RWPE2 (cell line): Measurements from ENCODE around the gene COMMD4.

Experiments
- ATAC-seq: fragments of 200-7000 bp; cut with Tn5 transposase; 3 replicates; pipeline ENCODE4 v1.9.1; 2021; ENCODE audit warnings: low read depth
- DNase-seq: peaks from one replicate; pipeline ENCODE4 v3.0.0-alpha.2; 2020; ENCODE audit warnings: low spot score
- H3K27ac ChIP-seq: fragments of 450-650 bp; 2 replicates; pipeline ENCODE4 v1.5.1; 2017; ENCODE audit warnings: mild to moderate bottlenecking; ENCODE audit not compliant: poor library complexity, severe bottlenecking
- H3K27me3 ChIP-seq: fragments of 250-450 bp; sonication (Bioruptor Pico); 2 replicates; pipeline ENCODE4 v1.5.1; 2021; ENCODE audit warnings: mild to moderate bottlenecking, moderate library complexity; ENCODE audit not compliant: insufficient read depth, poor library complexity, severe bottlenecking
- H3K36me3 ChIP-seq: fragments of 250-450 bp; sonication (Bioruptor Pico); 2 replicates; pipeline ENCODE4 v1.5.1; 2020; ENCODE audit warnings: low read depth, mild to moderate bottlenecking, moderate library complexity
- H3K4me1 ChIP-seq: fragments of 250-450 bp; sonication (Bioruptor Pico); 2 replicates; pipeline ENCODE4 v1.5.1; 2021; ENCODE audit warnings: mild to moderate bottlenecking, moderate library complexity; ENCODE audit not compliant: insufficient read depth, poor library complexity, severe bottlenecking
- H3K4me3 ChIP-seq: fragments of 250-450 bp; sonication (Bioruptor Pico); 2 replicates; pipeline ENCODE4 v1.5.1; 2021; ENCODE audit warnings: mild to moderate bottlenecking, moderate library complexity; ENCODE audit not compliant: severe bottlenecking
- H3K9me3 ChIP-seq: fragments of 250-450 bp; sonication (Bioruptor Pico); 2 replicates; pipeline ENCODE4 v1.5.1; 2021; ENCODE audit warnings: mild to moderate bottlenecking, moderate library complexity; ENCODE audit not compliant: severe bottlenecking
- CTCF ChIP-seq: fragments of 450-650 bp; IDR thresholded peaks from one replicate; pipeline ENCODE4 v1.5.1; 2017; ENCODE audit warnings: mild to moderate bottlenecking, moderate library complexity; ENCODE audit not compliant: poor library complexity, severe bottlenecking

COMMD4 gene

GRCh38 chr15:75354454-75354853 is 18.6 kb downstream of the COMMD4 start:
- H3K36me3 ChIP-seq, result peaks cover 22% of the 10 kb centered on the region
- no peaks in the 10 kb centered on the region for H3K4me1 ChIP-seq
- no peak for TF ChIP-seq CTCF
- H3K27me3 ChIP-seq, result no peaks in the 10 kb centered on the region
- ATAC-seq (peak; percentile 4; the same call in 1 of the 3 replicates), DNase-seq (no peak)
- no peak overlapping the region for H3K4me3 ChIP-seq
- H3K9me3 ChIP-seq, result no peaks in the 10 kb centered on the region
- no peak overlapping the region for H3K27ac ChIP-seq

DNA sequence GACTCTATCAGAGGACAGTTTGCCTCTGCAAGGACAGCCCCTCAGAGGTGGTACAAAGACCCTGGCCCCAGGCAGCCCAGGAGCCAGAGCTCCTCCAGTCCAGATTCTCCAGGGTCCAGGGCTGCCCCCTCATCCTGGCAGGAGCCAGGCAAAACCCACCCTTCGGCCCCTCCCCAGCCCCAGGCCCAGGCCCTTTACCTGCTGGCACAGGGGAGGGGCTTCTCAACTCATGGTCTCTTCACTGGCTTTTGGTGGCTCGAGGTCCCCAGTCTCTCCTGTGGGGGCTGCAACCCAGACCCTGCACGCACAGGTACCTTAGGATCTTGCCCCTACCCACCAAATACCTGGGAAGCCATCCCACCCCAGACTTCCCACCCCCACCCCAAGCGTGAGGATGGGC is 19.5 kb downstream of the COMMD4 start:
- Histone ChIP-seq H3K4me3 (no peak overlapping the region), H3K27me3 (no peaks in the 10 kb centered on the region), H3K27ac (no peak overlapping the region), H3K36me3 (peaks cover 29% of the 10 kb centered on the region), H3K4me1 (no peaks in the 10 kb centered on the region), H3K9me3 (no peaks in the 10 kb centered on the region)
- no peak for TF ChIP-seq CTCF
- no peak for ATAC-seq
- DNase-seq, result no peak

GRCh38 chr15:75356006-75356405 is 20.1 kb downstream of the COMMD4 start:
- no peaks in the 10 kb centered on the region for H3K9me3 ChIP-seq
- H3K4me3 ChIP-seq, result no peak overlapping the region
- H3K4me1 ChIP-seq, result no peaks in the 10 kb centered on the region
- DNase-seq (peak; percentile 73), ATAC-seq (no peak)
- no peak overlapping the region for H3K27ac ChIP-seq
- no peak for TF ChIP-seq CTCF
- H3K36me3 ChIP-seq, result peaks cover 35% of the 10 kb centered on the region
- no peaks in the 10 kb centered on the region for H3K27me3 ChIP-seq

DNA sequence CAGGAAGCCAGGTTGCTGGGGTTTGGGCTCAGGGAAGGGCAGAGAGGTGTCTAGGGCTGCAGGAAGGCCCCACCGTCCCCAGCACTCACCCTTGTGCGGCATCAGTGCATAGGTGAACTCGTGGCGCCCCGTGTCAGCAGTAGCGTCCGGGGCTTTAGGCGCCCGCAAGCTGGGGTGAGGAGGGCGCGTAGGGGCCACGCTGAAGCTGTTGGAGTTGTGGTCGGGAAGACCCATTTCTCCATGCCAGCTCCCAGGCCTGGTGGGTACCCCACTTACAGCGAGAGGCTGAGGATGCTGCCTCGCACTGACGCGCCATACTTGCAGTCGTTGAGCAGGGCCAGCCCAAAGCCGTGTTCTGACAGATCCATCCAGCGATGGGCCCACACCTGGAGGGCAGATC is 20.7 kb downstream of the COMMD4 start:
- TF ChIP-seq CTCF, result no peak
- H3K27me3 ChIP-seq, result no peaks in the 10 kb centered on the region
- no peak overlapping the region for H3K27ac ChIP-seq
- DNase-seq, result no peak
- H3K4me1 ChIP-seq, result no peaks in the 10 kb centered on the region
- H3K36me3 ChIP-seq, result peaks cover 40% of the 10 kb centered on the region
- no peak overlapping the region for H3K4me3 ChIP-seq
- ATAC-seq, result no peak
- no peaks in the 10 kb centered on the region for H3K9me3 ChIP-seq

GRCh38 chr15:75357976-75358673 is 22.3 kb downstream of the COMMD4 start:
- Histone ChIP-seq H3K27me3 (no peaks in the 10 kb centered on the region), H3K36me3 (peaks cover 54% of the 10 kb centered on the region), H3K27ac (no peak overlapping the region), H3K4me1 (no peaks in the 10 kb centered on the region), H3K9me3 (no peaks in the 10 kb centered on the region), H3K4me3 (no peak overlapping the region)
- no peak for ATAC-seq
- no peak for TF ChIP-seq CTCF
- DNase-seq, result peak; percentile 69
